ENCODE measurements around the gene FXR2.

The FXR2 gene

GRCh38 chr17:7587420-7588151 is 27.1 kb downstream of the FXR2 start:
- DNase-seq, result no peak

GRCh38 chr17:7586673-7587419 is 27.9 kb downstream of the FXR2 start:
- no peak for DNase-seq

DNA sequence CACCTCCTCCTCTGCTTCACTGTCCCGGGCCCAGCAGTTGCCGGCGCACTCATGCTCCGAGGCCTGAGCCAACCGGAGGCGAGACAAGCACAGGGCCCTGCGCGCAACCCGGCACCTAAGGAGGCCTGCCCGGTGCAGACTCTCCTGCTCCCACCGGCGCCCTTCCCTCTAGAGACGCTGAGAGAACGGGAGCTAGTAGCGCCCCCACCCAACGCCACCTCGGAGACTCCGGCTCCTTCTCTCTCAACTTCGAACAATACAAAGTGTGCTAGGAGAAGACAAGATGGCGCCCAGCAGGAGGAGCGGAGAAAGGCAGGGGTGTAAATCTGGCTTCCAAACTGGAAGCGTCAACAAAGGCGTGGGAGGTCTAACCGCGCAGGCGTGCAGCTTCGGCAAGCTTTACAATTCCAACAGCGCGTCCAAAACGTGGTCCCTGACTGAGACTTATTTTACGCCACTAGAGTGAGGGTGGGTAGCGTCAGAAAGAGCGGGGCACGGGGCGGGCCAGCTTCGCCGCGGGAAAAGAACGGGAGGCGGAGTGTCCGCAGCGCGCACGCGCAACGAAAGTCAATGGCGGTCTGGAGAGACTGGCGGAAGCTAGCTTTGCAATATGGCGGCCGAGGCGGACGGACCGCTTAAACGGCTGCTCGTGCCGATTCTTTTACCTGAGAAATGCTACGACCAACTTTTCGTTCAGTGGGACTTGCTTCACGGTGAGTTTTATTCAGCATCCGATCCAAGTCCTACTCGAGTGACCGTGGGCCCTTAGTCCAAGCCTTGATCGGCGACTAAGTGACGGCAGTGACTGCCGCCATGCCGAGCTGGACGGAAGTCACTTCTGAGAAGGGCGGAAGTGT is 31.2 kb downstream of the FXR2 start, which contains the start of gene MPDU1:
TSS of gene MPDU1 (plus strand) at position 600 of the 857 bp plus-strand sequence. CDS start at position 611, 11 bp downstream.
- DNase-seq, result peak; percentile 95

GRCh38 chr17:7582396-7583252 is 32.1 kb downstream of the FXR2 start:
- no peak for DNase-seq

DNA sequence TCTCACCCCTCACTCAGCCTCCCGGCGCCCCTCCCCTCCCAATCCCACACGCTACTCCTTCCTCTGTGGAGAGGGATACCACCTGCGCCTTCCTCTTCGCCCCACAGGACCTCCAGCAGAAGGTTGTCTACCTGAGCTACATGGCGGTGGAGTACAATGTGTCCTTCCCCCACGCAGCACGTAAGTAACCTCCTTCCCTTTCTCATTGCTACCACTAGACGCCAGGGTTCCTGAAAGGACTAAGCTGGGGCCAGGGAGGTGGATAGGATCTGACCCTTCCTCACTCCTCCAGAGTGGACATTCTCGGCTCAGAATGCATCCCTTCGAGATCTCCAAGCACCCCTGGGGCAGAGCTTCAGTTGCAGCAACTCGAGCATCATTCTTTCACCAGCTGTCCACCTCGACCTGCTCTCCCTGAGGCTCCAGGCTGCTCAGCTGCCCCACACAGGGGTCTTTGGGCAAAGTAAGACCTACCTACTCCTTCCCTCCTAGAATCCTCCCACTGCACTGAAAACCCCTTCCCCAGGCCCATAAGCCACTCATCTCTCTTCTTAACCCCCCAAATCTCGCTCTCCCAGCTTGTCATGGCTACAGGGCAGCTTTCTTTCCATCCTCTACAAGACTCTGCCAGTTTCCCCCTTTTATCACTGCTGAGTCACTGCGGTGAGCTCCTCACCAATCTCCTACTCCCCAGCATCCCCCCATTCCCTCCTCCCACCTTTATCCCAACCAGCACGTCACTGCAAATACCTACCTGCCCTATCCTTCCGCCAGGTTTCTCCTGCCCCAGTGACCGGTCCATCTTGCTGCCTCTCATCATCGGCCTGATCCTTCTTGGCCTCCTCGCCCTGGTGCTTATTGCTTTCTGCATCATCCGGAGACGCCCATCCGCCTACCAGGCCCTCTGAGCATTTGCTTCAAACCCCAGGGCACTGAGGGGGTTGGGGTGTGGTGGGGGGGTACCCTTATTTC is 33.8 kb downstream of the FXR2 start:
- DNase-seq, result no peak

- DNase-seq, result no peak
These were observed 34.7 kb downstream of the FXR2 start for GRCh38 chr17:7579834-7580603.

- peak; percentile 64 for DNase-seq
These were observed 35.5 kb downstream of the FXR2 start, which contains the start of gene CD68 for GRCh38 chr17:7579001-7579833. TSS of gene CD68 (plus strand) at chr17:7579638. CDS start at chr17:7579678, 40 bp downstream.

- no peak for DNase-seq
These were observed 37.1 kb downstream of the FXR2 start for GRCh38 chr17:7577327-7578199.

DNA sequence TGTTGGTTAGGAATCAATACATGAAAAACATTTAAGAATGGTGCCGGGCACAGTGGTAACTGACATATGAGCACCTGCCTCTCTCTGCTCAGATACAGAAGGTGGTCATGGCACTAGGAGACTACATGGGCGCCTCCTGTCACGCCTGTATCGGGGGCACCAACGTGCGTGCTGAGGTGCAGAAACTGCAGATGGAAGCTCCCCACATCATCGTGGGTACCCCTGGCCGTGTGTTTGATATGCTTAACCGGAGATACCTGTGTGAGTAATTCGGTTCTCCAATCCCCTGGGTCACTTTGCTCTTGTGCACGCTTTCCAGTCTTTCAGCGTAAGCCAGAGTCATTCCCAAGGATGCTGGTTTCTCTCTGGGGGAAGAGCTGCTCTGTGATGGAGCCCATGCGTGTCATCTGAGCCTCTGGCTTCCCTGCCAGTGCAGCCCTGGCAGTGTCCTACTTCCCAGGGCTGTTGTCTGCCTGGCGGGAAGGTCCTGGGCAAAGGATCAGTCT is 38.2 kb downstream of the FXR2 start:
- no peak for DNase-seq

DNA sequence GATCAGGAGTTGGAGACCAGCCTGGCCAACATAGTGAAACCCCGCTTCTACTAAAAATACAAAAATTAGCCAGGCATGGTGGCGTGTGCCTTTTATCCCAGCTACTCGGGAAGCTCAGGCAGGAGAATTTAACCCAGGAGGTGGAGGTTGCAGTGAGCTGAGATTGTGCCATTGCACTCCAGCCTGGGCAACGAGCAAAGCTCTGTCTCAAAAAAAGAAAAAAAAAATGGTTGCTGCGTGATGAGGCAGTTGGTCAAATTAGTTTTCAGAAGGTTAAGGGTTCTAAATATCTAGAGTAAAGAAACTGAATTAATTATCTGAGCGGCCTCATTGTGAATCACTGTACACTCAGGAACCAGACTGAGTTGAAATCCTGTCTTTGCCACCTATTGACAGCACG is 38.7 kb downstream of the FXR2 start:
- DNase-seq, result no peak

- DNase-seq, result no peak
These were observed 39.2 kb downstream of the FXR2 start for GRCh38 chr17:7575481-7575883.

- no peak for DNase-seq
These were observed 40.3 kb downstream of the FXR2 start for GRCh38 chr17:7574176-7574953.

DNA sequence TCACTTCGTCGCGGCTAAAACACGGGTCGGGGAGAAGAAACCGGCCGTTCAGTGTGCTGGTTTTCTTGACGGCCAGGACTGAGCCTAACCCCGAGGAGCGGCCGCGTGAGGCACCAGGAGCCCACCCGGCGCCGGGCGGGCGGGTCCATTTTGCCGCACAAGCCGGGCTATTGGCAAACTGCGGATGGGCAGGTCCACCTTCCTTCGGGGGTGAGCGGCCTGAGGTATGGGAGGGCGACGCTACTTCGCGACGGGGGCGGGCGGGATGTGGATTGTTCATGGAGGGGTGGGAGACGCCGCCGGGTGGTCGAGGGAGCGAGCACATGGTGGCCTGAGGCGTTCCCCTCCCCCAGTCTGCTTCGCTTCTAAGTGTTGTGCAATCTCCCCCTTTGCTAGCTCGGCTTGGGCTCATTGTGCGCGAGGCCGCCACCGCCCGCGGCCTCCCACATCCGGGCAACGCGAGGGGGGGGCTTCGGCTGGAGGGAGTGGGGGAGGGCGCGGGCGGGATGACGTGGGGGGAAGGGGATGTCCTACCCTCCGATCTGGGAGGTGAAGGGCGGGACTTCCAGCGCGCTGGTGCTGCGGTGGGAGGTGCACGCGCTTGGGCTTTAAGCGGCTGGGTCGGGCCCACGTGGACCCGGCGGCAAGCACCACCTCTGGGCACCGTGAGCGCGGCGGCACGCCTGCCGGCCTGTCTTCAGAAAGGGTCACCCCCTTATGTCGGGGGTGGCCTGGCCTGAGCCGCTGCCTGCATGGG is 41.2 kb downstream of the FXR2 start:
- peak; percentile 87 for DNase-seq

GRCh38 chr17:7572588-7573323 is 41.9 kb downstream of the FXR2 start:
- DNase-seq, result peak; percentile 100

DNA sequence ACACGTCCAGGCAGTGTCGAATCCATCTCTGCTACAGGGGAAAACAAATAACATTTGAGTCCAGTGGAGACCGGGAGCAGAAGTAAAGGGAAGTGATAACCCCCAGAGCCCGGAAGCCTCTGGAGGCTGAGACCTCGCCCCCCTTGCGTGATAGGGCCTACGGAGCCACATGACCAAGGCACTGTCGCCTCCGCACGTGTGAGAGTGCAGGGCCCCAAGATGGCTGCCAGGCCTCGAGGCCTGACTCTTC is 42.4 kb downstream of the FXR2 start:
- DNase-seq, result no peak

DNA sequence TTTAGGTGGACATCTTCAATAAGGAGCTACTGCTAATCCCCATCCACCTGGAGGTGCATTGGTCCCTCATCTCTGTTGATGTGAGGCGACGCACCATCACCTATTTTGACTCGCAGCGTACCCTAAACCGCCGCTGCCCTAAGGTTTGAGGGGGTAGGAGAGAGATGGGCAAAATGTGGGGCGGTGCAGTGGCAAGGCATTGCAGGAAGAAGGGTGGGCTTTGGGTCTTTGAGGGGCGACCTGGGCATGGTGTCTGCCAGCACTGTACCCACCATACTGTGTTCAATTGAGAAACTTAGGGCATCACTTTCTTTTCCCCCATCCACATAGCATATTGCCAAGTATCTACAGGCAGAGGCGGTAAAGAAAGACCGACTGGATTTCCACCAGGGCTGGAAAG is 44.3 kb downstream of the FXR2 start:
- no peak for DNase-seq

All from activated CD4-positive, CD25-positive, alpha-beta regulatory T cell treated with anti-CD3 and anti-CD28 coated beads, Interleukin-2, amount 50 U/mL, for 72 hours (primary cell).